ENCODE data around the gene PNMA8C. TPM values are rescaled to one million over a fixed set of nuclear protein-coding genes. Genes with fewer than 3 reads are reported as not detected.

The PNMA8C gene
- total RNA-seq, 1 donor from 2014 or later = not detected

GRCh38 chr19:46386996-46387712 lies 41.6 kb downstream of the PNMA8C start:
- no peak for DNase-seq (ENCODE audit: low read depth)
- Histone ChIP-seq H3K4me3 (ENCODE audit: low read depth, low read length) (no peak overlapping the region), H3K27me3 (ENCODE audit: control insufficient read depth, insufficient read depth, low read length) (no peaks in the 10 kb centered on the region), H3K36me3 (ENCODE audit: control insufficient read depth, insufficient read depth, low read length) (peaks cover 44% of the 10 kb centered on the region)
- no peak for FAIRE-seq
- no peak for TF ChIP-seq CTCF (IDR thresholded peaks at IDR 0.05; ENCODE audit: insufficient read depth, low read length, severe bottlenecking)

GRCh38 chr19:46386151-46386550 lies 42.6 kb downstream of the PNMA8C start:
- Histone ChIP-seq H3K36me3 (ENCODE audit: control insufficient read depth, insufficient read depth, low read length) (peaks cover 44% of the 10 kb centered on the region), H3K4me3 (ENCODE audit: low read depth, low read length) (no peak overlapping the region), H3K27me3 (ENCODE audit: control insufficient read depth, insufficient read depth, low read length) (no peaks in the 10 kb centered on the region)
- FAIRE-seq (no peak), DNase-seq (ENCODE audit: low read depth) (no peak)
- TF ChIP-seq CTCF (IDR thresholded peaks at IDR 0.05; ENCODE audit: insufficient read depth, low read length, severe bottlenecking) = no peak

- H3K36me3 ChIP-seq (ENCODE audit: control insufficient read depth, insufficient read depth, low read length) = peaks cover 42% of the 10 kb centered on the region
- no peaks in the 10 kb centered on the region for H3K27me3 ChIP-seq (ENCODE audit: control insufficient read depth, insufficient read depth, low read length)
- DNase-seq (ENCODE audit: low read depth) (no peak), FAIRE-seq (no peak)
- H3K4me3 ChIP-seq (ENCODE audit: low read depth, low read length) = no peak overlapping the region
- no peak for TF ChIP-seq CTCF (IDR thresholded peaks at IDR 0.05; ENCODE audit: insufficient read depth, low read length, severe bottlenecking)
Measured at GRCh38 chr19:46385636-46386035, 43.1 kb downstream of the PNMA8C start.

- H3K27me3 ChIP-seq (ENCODE audit: control insufficient read depth, insufficient read depth, low read length) = no peaks in the 10 kb centered on the region
- FAIRE-seq (no peak), DNase-seq (ENCODE audit: low read depth) (no peak)
- no peak overlapping the region for H3K4me3 ChIP-seq (ENCODE audit: low read depth, low read length)
- peaks cover 35% of the 10 kb centered on the region for H3K36me3 ChIP-seq (ENCODE audit: control insufficient read depth, insufficient read depth, low read length)
- TF ChIP-seq CTCF (IDR thresholded peaks at IDR 0.05; ENCODE audit: insufficient read depth, low read length, severe bottlenecking) = no peak
Measured at GRCh38 chr19:46384396-46384795, 44.3 kb downstream of the PNMA8C start.

- FAIRE-seq = no peak
Measured at GRCh38 chr19:46383846-46384245, 44.9 kb downstream of the PNMA8C start.

More at GRCh38 chr19:46383846-46384245, 44.9 kb downstream of the PNMA8C start:
- no peak for DNase-seq (ENCODE audit: low read depth)
- Histone ChIP-seq H3K36me3 (ENCODE audit: control insufficient read depth, insufficient read depth, low read length) (peaks cover 33% of the 10 kb centered on the region), H3K27me3 (ENCODE audit: control insufficient read depth, insufficient read depth, low read length) (no peaks in the 10 kb centered on the region), H3K4me3 (ENCODE audit: low read depth, low read length) (no peak overlapping the region)
- no peak for TF ChIP-seq CTCF (IDR thresholded peaks at IDR 0.05; ENCODE audit: insufficient read depth, low read length, severe bottlenecking)
